DMS 273 treated with DMSO at 0.1 percent for 48 hours (cell line): ENCODE data around the gene PFKL.

Source experiments
- DNase-seq: peaks from one replicate; lab custom pipeline; 2025; lab: John Stamatoyannopoulos, UW

Gene PFKL

DNA sequence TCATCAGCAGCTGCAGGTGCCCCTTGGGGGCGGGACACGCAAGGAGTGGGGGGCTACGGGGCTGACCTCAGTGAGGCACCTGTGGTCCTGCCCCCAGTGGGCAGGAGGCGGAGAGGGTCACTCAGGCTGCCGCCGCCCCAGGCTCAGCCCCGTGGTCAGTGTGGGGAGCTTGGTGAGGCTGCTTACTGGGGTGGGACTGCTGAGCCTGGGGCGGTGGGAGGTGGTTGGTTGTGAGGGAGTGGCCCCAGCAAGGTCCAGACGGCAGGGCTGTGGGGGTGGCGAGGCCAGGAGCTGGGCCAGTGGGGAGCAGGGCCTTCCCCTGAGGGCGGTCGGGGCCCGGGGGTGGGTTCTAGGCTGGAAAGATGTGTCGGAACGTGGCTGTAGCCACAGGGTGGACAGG is 14.3 kb downstream of the PFKL start:
- no peak for DNase-seq

- no peak for DNase-seq
Observed at GRCh38 chr21:44314561-44314960, 14.7 kb downstream of the PFKL start.

DNA sequence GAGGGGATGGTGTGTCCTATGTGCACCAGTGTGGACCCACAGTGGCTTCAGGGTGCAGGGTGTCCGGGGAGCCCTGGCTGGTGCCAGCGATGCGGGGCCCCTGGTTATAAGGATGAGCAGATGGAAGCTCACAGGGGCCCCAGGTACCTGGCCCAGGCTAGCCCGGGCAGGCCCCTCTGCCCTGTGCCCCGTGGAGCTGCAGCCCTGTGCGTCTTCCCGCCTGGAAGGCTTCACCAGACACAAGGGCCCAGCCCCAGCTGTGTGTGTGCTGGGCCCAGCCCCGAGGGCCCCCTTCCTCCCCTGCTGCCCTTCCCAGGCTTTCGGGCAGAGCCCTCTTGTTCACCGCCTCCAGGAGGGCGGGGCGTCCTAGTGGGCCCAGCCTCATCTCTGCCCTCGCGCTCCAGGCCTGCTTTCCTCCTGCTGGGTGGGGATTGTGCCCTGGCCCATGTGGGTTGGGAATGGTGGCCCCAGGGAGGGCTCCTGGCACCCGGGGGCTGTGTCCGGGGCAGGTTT is 15.9 kb downstream of the PFKL start:
- no peak for DNase-seq

DNA sequence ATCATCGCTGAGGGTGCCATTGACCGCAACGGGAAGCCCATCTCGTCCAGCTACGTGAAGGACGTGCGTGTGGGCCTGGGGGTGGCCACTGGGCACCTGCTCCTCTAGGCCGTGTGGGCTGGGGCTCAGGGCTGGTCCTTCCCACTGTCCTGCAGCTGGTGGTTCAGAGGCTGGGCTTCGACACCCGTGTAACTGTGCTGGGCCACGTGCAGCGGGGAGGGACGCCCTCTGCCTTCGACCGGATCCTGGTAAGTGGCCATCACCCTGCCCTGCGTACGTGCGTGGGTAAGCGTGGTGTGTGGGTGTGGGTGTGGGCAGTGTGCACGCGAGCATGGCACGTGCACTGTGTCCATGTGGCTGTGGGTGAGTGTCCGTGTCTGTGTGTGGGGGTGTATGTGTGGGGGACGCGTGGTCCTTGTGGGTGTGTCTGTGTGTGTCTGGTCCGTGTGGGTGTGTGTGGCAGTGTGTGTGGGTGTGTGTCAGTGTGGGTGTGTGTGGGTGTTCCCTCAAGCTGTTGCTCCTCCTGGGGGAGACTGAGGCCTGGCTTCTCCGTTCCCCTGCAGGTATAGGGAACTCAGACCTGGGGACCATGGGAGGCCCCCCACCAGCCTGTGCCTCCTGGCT is 16.5 kb downstream of the PFKL start:
- DNase-seq: no peak

DNA sequence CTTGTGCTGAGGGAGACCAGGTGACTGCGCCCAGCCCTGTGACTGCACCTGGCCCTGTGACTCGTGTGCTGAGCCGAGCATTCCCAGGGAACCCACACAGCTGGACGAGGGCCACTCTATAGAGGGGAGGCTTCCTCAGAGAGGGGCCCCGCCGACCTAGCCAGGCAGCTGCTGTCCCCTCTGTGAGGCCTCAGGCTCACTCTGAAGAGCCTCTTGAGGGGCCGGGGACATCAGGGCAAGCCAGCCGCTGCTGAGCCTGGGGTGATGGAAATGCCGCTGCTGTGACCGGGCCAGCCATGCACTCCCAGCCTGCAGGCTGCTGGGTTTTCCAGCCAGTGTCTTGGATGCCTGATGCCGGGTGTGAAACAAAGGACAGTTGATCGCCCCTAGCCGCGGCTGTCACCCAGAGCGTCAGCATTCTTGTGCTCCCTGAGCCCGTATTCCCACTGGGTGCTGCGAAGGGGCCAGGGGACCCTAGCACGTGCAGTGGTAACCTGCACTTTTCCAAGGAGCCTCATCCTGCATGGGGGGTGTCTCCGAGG is 17.5 kb downstream of the PFKL start:
- DNase-seq: no peak

DNA sequence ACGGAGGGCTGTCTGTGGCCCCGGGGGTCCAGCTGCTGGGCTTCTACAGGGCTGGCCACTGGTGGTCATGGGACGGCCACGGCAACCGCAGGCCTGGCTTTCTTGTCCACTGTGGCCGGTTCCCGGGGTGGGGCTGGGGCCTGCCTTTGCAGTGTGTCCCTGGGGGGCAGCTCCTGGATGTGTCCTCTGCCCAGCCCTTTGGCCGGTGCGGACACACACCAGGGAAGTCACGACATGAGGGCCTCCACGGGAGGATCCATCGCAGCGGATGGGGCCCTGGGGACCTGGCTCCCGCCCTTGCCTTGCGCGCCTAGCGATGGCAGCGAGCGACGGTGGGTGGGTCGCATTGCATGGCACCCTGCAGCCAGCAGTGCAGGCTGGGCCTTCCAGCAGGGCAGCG is 18.0 kb downstream of the PFKL start:
- DNase-seq: no peak

DNA sequence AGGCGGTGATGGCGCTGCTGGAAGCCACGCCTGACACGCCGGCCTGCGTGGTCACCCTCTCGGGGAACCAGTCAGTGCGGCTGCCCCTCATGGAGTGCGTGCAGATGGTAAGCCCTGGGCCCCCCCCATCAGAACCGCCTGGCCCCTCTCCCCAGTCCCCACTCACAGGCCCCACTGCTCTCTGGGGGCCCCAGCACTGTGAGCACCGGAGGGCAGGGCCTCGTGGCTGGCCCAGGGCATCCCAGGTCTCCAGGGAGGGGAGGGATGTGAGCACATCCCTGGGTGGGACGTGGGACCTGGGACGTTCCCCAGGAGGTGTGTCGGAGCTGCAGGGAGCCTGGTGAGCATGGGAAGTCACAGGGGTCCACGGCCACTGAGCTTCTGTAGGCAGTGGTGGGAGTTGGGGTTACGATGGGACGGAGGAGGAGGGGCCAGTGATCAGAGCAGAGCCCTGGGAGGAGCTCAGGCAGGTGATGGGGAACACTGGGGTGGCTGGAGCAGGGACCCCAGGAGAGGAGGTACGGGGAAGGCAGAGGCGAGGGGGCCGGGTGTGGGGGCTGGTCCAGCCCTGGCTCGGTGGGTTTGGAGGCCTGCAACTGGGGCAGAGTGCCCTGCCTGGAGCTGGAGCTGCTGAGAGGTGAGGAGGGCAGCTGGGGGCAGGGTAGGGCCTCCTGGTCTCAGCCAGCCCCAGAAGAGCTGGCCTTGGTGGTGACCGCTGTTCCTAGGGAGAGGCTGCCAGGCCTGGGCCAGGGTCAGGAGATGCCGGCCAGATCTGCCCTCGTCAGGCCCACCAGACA is 18.8 kb downstream of the PFKL start:
- DNase-seq: no peak

DNA sequence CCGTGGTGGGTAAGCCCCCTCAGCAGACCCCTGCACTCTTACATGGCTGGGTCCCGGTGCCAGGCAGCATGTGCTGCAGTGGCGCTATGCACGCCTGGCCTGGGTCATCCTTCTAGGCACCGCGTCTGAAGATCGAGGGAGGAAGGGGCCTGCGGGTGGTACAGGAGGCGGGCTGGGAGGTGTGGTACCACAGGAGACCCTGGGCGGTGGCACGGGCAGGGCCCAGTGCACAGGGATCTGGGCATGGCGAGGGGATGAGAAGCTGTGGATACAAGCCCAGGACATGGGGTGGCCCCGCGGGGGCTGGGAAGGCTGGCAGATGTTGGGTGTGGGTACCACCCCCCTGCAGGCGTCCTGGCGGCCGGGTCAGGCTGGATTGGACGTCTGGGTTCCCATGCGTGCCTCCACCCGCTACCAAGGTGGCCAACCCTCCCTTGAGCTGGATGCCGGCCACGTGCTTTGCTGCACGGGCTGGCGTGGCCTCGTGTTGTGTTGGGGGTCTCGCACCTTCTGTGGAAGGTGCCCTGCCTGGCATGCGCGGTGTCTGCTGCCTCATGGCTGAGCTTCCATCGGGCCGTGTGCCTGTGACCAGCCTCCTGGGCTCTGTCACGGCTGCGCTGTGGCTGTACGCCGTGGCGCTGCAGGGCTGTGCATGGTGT is 19.7 kb downstream of the PFKL start:
- no peak for DNase-seq

DNA sequence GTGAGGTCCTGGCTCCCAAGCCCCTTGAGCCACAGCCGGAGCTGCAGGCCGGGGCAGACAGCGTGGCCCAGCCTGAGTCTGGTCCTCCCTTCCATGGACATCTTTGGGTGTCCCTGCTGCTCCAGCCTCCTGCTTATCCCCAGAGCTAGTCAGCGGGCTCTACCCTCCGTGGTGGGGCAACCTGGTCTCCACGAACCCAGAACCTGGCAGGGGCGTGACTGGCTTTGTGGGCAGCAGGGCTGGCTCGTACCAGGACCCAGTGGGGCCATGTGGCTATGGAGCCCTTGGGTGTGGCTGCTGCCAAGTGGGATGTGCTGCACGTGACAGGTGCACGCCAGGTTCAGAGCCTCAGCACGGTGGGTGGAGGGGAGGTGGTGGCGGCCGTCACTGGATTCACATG is 21.0 kb downstream of the PFKL start:
- no peak for DNase-seq

GRCh38 chr21:44321846-44322450 is 22.1 kb downstream of the PFKL start:
- DNase-seq: no peak

- no peak for DNase-seq
Observed at GRCh38 chr21:44322621-44323325, 22.9 kb downstream of the PFKL start.

GRCh38 chr21:44323591-44323990 is 23.7 kb downstream of the PFKL start:
- DNase-seq: no peak

GRCh38 chr21:44324106-44324853 is 24.4 kb downstream of the PFKL start:
- no peak for DNase-seq

DNA sequence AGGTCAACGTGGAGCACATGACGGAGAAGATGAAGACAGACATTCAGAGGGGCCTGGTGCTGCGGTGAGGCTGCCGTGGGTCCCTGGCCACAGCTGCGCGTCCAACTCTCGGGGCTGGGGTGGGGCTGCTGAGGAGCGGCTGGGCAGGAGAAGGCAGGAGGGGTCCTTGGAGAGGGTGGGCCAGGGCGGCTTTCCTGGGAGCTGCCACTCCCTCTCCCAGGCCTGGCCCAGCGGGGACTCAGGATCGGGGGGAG is 24.9 kb downstream of the PFKL start:
- no peak for DNase-seq

DNA sequence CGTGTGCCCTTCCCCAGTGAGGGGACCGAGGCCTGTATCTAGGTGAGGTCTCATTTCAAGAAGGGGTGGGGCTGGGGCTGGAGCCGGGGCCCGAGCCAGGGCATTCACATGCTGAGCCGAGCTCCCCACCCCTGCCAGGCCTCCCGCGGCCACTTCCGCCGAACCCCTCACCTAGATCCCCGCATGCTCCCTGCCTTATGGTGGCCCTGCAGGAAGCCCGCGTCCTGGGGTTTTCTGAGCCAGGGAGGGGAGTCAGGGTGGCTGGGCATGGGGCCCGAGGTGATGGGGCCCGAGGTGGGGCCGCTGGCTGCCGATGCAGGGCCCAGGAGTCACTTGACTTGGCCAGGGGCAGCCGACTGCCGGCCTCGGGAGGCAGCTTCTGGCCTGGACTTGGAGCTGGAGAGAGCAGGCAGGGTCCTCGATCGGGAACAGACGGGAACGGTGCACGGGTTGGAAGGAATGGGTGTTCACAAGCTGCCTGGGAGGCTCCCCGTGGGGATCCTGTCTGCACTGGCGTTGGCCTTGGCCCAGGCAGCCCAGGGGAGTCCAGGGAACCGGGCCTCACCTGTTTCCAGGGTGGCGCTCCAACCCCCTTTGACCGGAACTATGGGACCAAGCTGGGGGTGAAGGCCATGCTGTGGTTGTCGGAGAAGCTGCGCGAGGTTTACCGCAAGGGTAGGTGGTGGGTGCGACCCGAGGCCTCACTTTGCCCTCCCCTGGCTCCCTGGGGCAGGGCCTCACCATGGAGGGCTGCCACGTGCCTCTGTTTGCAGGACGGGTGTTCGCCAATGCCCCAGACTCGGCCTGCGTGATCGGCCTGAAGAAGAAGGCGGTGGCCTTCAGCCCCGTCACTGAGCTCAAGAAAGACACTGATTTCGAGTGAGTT is 25.8 kb downstream of the PFKL start:
- no peak for DNase-seq

DNA sequence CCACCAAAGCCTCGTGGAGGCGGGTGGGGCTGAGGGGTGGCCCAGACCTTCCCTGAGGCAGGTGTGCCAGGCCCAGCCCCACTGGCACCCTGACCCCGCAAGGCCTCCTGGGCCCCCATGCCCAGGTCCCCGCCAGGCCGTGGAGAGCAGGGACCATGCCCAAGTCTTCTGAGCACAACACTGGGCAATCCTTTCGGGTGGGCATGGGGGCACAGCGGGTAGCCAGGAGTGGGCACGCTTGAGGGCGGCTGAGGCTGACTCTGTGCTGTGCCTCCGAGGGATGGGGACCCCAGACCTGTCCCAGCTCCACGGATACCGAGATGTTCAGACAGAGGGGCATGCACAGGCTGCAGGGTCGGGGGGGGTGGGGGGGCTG is 26.4 kb downstream of the PFKL start:
- no peak for DNase-seq

DNA sequence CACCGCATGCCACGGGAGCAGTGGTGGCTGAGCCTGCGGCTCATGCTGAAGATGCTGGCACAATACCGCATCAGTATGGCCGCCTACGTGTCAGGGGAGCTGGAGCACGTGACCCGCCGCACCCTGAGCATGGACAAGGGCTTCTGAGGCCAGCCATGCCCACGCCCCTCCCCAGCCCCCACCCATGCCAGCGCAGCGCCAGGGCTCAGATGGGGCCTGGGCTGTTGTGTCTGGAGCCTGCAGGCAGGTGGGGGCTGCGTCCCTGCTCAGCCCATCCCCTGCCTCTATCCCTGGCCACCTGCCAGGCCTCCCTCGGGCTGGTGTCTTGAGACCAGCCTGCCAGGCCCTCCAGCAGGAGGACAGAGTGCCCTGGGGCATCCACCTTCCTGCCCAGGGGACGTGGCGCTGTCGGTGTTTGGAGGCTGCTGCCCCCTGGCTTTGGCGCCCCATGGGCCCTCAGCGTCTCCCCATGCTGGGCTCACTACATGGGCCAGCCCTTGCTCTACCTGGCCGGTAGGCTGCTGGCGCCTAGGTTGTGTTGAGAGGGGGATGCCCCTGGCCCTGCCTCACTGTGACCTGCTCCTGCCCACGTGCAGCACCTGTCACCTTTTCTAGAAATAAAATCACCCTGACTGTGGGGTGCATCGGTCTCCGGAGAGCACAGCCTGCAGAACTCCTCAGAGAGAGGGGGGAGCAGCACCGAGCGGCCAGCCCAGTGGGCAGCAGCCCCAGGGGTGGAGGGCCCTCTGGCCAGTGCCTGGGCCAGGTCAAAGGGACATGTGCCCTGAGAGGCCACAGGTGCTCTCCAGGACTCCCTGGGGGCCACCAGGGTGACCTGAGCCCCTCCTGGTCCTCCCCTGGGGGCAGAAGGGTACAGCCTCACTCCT is 27.1 kb downstream of the PFKL start:
- no peak for DNase-seq

- no peak for DNase-seq
Observed at GRCh38 chr21:44327603-44327974, 27.7 kb downstream of the PFKL start.

DNA sequence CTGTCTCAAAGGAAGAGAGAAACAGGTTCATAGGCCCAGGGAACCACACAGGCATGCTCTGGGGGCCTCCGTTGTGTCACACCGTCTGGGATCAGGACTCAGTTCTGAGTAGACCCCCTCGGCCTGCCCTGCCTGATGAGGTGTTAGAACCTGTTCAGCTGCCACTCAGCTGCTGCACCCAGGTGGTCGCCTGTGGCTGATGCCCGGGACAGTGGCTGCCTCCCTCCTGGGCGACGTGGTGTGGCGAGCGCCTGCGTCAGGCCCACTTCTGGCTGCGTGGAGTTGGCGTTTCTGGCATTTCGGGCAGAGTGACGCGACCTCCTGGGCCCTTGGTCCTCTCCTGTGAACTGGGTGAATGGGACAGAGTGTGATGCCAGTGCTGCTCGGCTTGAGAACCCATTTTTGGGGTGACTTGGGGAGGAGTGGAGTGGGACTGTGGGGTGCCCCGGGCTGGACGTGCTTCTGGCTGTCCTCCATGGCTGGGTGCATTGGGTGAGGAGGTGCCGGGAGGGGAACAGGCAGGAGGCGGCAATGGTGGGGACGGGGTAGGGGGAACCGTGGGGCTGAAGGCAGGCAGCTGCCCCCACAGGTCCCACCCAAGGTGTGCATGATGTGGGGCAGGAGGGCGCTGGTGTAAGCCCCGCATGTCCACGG is 28.5 kb downstream of the PFKL start:
- no peak for DNase-seq
